ENCODE measurements around the gene MAN2C1. TPM values are rescaled to one million over a fixed set of nuclear protein-coding genes. Genes with fewer than 3 reads are reported as not detected.

The MAN2C1 gene
- total RNA-seq, 6 experiments from 2014 or later: 45.4 to 120 (median 79.1) TPM

DNA sequence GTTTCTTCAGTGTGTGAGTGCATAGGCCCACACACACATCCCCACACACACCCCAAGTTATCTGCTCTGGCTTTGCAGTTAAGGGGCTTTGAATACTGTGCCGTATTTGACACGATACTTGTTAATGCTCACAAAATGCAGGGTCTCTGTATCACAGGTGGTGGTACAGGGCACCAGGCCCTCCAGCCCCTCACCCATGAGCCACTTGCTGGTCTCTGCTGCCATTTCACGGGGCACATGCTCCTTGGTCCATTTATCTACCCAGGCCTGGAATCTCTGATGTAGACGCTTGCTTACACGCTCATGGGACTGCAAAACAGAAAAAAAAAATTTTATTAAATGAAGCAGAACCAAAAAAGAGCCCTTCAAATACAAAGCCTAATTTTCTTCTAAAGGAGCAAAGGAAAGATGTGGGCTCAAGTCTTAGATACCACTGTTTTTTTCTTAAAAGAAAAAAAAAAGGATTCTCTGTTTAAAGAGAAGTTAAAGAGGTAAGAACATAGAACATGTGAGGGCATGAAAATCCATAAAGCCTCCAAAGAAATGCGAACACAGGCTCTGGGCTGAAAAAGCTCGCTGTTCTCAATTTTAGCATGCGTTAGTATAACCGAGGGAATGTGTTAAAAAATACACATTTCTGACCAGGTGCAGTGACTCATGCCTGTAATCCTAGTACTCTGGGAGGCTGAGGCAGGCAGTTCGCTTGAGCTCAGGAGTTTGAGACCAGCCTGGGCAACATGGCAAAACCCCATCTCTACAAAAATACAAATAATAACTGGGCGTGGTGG lies 3.7 kb upstream of the MAN2C1 start:
- Histone ChIP-seq H3K36me3 (peaks cover 0 to 59% (median 15%) of the 10 kb centered on the region in 4 donors), H3K4me3 (no peak overlapping the region), H3K9me3 (no peaks in the 10 kb centered on the region), H3K4me1 (peaks cover 0 to 28% (median 7%) of the 10 kb centered on the region in 4 donors), H3K27ac (no peak overlapping the region), H3K27me3 (no peaks in the 10 kb centered on the region)
- TF ChIP-seq, protein P1, sequence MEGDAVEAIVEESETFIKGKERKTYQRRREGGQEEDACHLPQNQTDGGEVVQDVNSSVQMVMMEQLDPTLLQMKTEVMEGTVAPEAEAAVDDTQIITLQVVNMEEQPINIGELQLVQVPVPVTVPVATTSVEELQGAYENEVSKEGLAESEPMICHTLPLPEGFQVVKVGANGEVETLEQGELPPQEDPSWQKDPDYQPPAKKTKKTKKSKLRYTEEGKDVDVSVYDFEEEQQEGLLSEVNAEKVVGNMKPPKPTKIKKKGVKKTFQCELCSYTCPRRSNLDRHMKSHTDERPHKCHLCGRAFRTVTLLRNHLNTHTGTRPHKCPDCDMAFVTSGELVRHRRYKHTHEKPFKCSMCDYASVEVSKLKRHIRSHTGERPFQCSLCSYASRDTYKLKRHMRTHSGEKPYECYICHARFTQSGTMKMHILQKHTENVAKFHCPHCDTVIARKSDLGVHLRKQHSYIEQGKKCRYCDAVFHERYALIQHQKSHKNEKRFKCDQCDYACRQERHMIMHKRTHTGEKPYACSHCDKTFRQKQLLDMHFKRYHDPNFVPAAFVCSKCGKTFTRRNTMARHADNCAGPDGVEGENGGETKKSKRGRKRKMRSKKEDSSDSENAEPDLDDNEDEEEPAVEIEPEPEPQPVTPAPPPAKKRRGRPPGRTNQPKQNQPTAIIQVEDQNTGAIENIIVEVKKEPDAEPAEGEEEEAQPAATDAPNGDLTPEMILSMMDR (IDR thresholded peaks at IDR 0.05): no peak
- TF ChIP-seq POLR2A (IDR thresholded peaks at IDR 0.05): no peak
- DNase-seq (no peak), ATAC-seq (no peak)
- intact Hi-C loops (cut with DNase I): no loop called here
- 93% methylated on average over 9 of the region's 11 CpGs for WGBS (ENCODE audit: insufficient coverage, low coverage, low lambda C conversion rate, missing lambda C conversion rate)

DNA sequence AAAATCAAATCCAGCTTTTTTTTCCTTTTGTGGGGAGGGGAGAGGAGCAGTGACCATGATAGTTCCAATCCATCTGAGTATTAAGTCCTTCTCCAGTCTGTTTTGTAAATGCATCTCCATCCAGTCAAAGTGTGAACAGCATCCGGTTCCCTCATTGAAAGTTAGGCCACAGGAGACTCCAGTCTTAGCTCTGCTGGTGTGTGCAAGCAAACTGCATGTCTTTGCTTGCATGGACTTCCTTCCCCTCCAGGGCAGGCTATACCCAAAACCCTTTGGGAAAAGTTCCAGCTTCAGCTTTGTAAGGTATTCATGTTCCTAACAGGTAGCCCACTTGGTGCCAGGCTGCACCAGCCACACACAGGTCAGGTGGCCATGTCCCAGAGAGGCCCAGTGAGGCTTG lies 3.1 kb upstream of the MAN2C1 start:
- no peak for ATAC-seq
- intact Hi-C loops (cut with DNase I): no loop called here
- 100% methylated on average over 1 of the region's 1 CpG for WGBS (ENCODE audit: insufficient coverage, low coverage, low lambda C conversion rate, missing lambda C conversion rate)

DNA sequence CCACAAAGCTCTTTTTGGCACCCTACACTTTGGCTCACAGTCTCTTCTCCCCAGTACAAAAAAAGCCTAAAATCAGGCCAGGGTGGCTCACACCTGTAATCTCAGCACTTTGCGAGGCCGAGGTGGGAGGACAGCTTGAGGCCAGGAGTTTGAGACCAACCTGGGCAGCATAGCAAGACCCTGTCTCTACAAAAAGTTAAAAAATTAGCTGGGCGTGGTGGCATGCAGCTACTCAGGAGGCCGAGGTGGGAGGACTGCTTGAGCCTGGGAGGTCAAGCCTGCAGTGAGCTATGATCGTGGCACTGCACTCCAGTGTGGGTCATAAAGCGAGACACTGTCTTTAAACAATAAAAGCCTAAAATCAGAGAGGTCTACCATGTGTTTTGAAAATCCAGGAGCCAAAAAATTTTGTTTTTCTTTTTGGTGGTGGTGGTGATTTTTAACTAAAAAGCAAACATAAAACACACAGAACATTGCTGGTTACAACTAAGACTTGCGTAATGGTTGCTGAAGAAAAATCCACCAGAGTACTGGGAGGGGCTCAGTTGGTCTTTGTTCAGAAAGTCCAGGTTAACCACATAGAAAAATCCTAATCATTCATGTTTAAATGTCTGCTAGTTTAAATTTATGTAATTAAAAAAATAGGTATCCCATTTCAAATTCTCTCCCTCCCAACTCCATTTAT lies 1.6 kb upstream of the MAN2C1 start:
- peaks cover 0 to 31% (median 7%) of the 10 kb centered on the region in 4 donors for H3K4me1 ChIP-seq
- H3K27ac ChIP-seq: peak overlapping the region; percentile 90 to 99 (median 98)
- intact Hi-C loops (cut with DNase I): no loop called here
- H3K9me3 ChIP-seq: no peaks in the 10 kb centered on the region
- WGBS (ENCODE audit: insufficient coverage, low coverage, low lambda C conversion rate, missing lambda C conversion rate): 56% methylated on average over 7 of the region's 7 CpGs
- peaks cover 0 to 58% (median 18%) of the 10 kb centered on the region in 4 donors for H3K36me3 ChIP-seq
- H3K27me3 ChIP-seq: no peaks in the 10 kb centered on the region
- peak overlapping the region in 1 of 3 donors; percentile 100 for H3K4me3 ChIP-seq
- no peak for TF ChIP-seq POLR2A (IDR thresholded peaks at IDR 0.05)
- TF ChIP-seq, protein P1 (IDR thresholded peaks at IDR 0.05): no peak
- DNase-seq (no peak), ATAC-seq (no peak)

More for the DNA sequence above, 3.1 kb upstream of the MAN2C1 start:
- H3K4me1 ChIP-seq: peaks cover 0 to 31% (median 7%) of the 10 kb centered on the region in 4 donors
- no peak overlapping the region for H3K27ac ChIP-seq
- no peak for TF ChIP-seq POLR2A (IDR thresholded peaks at IDR 0.05)
- TF ChIP-seq, protein P1 (IDR thresholded peaks at IDR 0.05): no peak
- no peak for DNase-seq
- no peaks in the 10 kb centered on the region for H3K27me3 ChIP-seq
- H3K4me3 ChIP-seq: no peak overlapping the region
- no peaks in the 10 kb centered on the region for H3K9me3 ChIP-seq
- peaks cover 0 to 59% (median 15%) of the 10 kb centered on the region in 4 donors for H3K36me3 ChIP-seq

DNA sequence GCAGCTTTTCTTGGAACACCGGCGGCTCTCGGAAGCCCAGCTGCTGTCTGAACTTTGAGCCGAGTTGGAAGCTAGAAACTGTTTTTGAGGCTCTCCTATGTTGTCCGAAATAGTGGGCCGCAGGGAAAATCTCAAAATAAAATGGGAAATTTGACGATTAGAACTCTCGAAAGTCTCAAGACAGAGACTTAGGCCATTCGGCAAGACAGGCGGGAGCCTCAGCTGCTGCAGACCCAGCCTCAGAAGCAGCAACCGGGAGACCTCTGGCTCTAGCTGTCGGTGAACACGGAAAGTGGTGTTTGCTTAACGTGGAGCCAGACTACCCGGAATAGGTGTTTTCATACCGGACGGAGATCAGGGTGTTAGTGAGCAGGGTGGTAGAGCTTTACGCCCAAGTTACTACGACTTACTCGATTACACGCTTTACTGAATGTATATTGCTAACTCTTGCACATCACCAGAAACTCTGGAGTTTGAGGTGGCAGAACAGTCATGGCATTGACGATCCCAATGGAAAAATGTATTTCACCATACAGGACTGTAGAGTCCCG lies 357 bp upstream of the MAN2C1 start:
- Histone ChIP-seq H3K36me3 (peaks cover 0 to 59% (median 18%) of the 10 kb centered on the region in 4 donors), H3K27ac (peak overlapping the region; percentile 90 to 99 (median 98)), H3K27me3 (no peaks in the 10 kb centered on the region), H3K4me1 (peaks cover 0 to 31% (median 7%) of the 10 kb centered on the region in 4 donors), H3K9me3 (no peaks in the 10 kb centered on the region), H3K4me3 (peak overlapping the region; percentile 96 to 100 (median 99))
- no peak for TF ChIP-seq POLR2A (IDR thresholded peaks at IDR 0.05)
- TF ChIP-seq, protein P1 (IDR thresholded peaks at IDR 0.05): no peak
- ATAC-seq (peak; percentile 2 to 45 (median 18)), DNase-seq (no peak)
- WGBS (ENCODE audit: insufficient coverage, low coverage, low lambda C conversion rate, missing lambda C conversion rate): 4% methylated on average over 22 of the region's 23 CpGs
- intact Hi-C loops (cut with DNase I): no loop called here
